ENCODE data around the gene MYL4. TPM values are rescaled to one million over a fixed set of nuclear protein-coding genes. Genes with fewer than 3 reads are reported as not detected.
A peak's percentile ranks its signal among the peaks of the same experiment; 100 is the strongest.
"Not testable (repeated sequence)": the region's sequence is repeated elsewhere in the genome, so short reads cannot be mapped to it uniquely, and the experiment has no call there.

MYL4 gene
- total RNA-seq, 3 donors from 2014 or later (not counting 1 experiment from before 2014, with no cell fraction given) = 0.33 TPM; not detected in 2

DNA sequence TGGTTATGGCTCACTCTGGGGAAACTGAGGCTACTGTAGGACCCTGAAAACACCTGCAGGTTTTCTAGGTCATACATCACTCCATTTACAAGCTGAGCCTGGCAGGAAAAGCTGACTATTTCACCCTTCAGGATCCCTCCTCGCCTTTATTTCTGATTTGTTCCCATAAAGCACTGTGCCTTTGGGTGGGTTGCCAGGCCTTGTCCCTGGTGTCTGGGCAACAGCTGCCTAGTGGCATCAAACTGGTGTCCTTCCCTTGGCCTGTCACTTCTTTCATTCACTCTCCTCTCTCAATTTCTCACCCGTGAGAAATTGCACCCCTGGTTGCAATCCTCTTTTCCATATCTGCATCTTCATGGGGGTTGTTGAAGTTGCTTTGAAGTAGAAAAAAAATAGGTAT is 1.6 kb downstream of the MYL4 start:
- 87% methylated on average over 1 of the region's 2 CpGs for WGBS (ENCODE audit: insufficient coverage)
- intact Hi-C loops (cut with micrococcal nuclease) = no loop called here
- H3K27me3 Mint-ChIP-seq (ENCODE audit: low read depth in 2 of 2) = no peaks in the 10 kb centered on the region
- Histone ChIP-seq H3K4me3 (ENCODE audit: low read length) (no peak overlapping the region), H3K9me3 (ENCODE audit: control insufficient read depth, insufficient read depth, low read length) (no peaks in the 10 kb centered on the region), H3K36me3 (ENCODE audit: control insufficient read depth, insufficient read depth, low read length) (no peaks in the 10 kb centered on the region), H3K27ac (ENCODE audit: low read length) (no peak overlapping the region), H3K4me1 (ENCODE audit: control insufficient read depth, insufficient read depth, low read length) (peaks cover 12% of the 10 kb centered on the region), H3K27me3 (ENCODE audit: control insufficient read depth, insufficient read depth, low read length) (no peaks in the 10 kb centered on the region)
- DNase-seq (no peak), ATAC-seq (no peak)
- peaks cover 2 to 5% of the 10 kb centered on the region in 2 donors for H3K4me1 Mint-ChIP-seq
- no peaks in the 10 kb centered on the region for H3K9me3 Mint-ChIP-seq
- H3K4me3 Mint-ChIP-seq = no peak overlapping the region
- no peaks in the 10 kb centered on the region for H3K36me3 Mint-ChIP-seq
- TF ChIP-seq, protein P1, sequence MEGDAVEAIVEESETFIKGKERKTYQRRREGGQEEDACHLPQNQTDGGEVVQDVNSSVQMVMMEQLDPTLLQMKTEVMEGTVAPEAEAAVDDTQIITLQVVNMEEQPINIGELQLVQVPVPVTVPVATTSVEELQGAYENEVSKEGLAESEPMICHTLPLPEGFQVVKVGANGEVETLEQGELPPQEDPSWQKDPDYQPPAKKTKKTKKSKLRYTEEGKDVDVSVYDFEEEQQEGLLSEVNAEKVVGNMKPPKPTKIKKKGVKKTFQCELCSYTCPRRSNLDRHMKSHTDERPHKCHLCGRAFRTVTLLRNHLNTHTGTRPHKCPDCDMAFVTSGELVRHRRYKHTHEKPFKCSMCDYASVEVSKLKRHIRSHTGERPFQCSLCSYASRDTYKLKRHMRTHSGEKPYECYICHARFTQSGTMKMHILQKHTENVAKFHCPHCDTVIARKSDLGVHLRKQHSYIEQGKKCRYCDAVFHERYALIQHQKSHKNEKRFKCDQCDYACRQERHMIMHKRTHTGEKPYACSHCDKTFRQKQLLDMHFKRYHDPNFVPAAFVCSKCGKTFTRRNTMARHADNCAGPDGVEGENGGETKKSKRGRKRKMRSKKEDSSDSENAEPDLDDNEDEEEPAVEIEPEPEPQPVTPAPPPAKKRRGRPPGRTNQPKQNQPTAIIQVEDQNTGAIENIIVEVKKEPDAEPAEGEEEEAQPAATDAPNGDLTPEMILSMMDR (IDR thresholded peaks at IDR 0.05) = no peak
- H3K27ac Mint-ChIP-seq = no peak overlapping the region

DNA sequence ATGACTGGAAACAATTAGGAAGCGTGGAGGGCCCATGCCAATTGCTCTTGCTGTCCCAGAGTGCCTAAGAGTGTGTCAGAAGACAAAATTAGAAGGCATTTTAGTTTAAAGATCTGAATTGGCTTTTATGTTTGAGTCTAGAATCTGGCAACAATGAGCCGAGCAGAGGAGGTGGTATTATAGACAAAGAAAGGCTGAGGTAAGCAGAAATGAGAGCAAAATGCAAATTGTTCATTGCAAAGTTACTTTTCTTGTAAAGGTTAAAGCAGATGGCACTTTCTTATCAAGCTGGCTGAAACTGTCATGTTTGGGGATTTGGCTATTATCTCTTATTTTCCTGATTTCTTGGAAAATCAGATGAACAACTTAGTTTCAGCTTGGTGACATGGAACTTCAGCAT is 3.3 kb downstream of the MYL4 start:
- H3K27me3 Mint-ChIP-seq (ENCODE audit: low read depth in 2 of 2) = no peaks in the 10 kb centered on the region
- no peaks in the 10 kb centered on the region for H3K4me1 Mint-ChIP-seq
- intact Hi-C loops (cut with micrococcal nuclease) = no loop called here
- Histone ChIP-seq H3K27ac (ENCODE audit: low read length) (no peak overlapping the region), H3K4me3 (ENCODE audit: low read length) (no peak overlapping the region), H3K36me3 (ENCODE audit: control insufficient read depth, insufficient read depth, low read length) (no peaks in the 10 kb centered on the region), H3K27me3 (ENCODE audit: control insufficient read depth, insufficient read depth, low read length) (no peaks in the 10 kb centered on the region), H3K4me1 (ENCODE audit: control insufficient read depth, insufficient read depth, low read length) (peaks cover 9% of the 10 kb centered on the region), H3K9me3 (ENCODE audit: control insufficient read depth, insufficient read depth, low read length) (no peaks in the 10 kb centered on the region)
- TF ChIP-seq, protein P1 (IDR thresholded peaks at IDR 0.05) = no peak
- ATAC-seq (no peak), DNase-seq (no peak)
- H3K4me3 Mint-ChIP-seq = no peak overlapping the region
- WGBS (ENCODE audit: insufficient coverage) = 78% methylated on average over 2 of the region's 2 CpGs
- no peak overlapping the region for H3K27ac Mint-ChIP-seq
- no peaks in the 10 kb centered on the region for H3K9me3 Mint-ChIP-seq
- no peaks in the 10 kb centered on the region for H3K36me3 Mint-ChIP-seq

DNA sequence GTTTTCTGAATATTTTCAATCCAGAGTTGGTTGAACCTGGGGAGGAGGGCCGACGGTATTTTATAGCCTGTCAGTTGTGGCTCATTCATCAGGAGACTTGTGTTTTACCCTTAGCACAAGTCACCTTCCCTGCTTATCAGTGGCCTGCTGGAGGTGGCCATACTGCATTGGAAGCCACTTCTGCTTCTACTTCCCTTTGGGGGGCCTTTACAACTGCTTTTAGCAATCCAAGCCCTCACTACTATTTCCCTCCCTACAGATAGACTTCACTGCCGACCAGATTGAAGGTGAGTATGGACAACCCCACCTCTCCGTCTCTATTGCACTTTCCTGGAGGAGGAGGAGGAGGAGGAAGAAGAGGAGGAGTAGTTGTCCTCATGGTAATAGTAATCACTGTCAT is 4.4 kb downstream of the MYL4 start:
- TF ChIP-seq, protein P1 (IDR thresholded peaks at IDR 0.05) = no peak
- peaks cover 7% of the 10 kb centered on the region in 2 donors for H3K4me1 Mint-ChIP-seq
- no peaks in the 10 kb centered on the region for H3K9me3 ChIP-seq (ENCODE audit: control insufficient read depth, insufficient read depth, low read length)

DNA sequence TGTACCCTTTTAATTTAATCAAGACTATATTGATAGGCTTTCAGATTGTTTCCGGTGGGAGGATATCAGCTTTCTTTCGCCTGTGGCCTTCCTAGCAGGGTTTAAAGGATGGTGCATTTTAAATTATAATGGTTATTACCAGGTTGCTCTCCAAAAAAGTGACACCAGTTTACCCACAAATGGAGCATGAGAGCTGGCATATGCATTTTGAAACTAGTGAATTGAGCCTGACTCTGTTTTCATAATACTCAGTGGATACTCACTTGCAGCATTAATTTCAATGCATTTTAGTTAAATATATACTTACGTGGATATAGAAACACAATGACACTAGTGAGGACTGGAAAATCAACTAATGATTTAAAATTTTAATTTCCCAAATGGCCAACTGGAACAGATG is 5.8 kb downstream of the MYL4 start:
- H3K27me3 Mint-ChIP-seq (ENCODE audit: low read depth in 2 of 2) = no peaks in the 10 kb centered on the region
- TF ChIP-seq, protein P1 (IDR thresholded peaks at IDR 0.05) = no peak
- H3K27ac ChIP-seq (ENCODE audit: low read length) = no peak overlapping the region
- peaks cover 18 to 20% of the 10 kb centered on the region in 2 donors for H3K4me1 Mint-ChIP-seq
- H3K4me3 ChIP-seq (ENCODE audit: low read length) = no peak overlapping the region
- no peak overlapping the region for H3K4me3 Mint-ChIP-seq
- peaks cover 34% of the 10 kb centered on the region for H3K4me1 ChIP-seq (ENCODE audit: control insufficient read depth, insufficient read depth, low read length)
- H3K36me3 ChIP-seq (ENCODE audit: control insufficient read depth, insufficient read depth, low read length) = no peaks in the 10 kb centered on the region
- H3K27me3 ChIP-seq (ENCODE audit: control insufficient read depth, insufficient read depth, low read length) = no peaks in the 10 kb centered on the region
- intact Hi-C loops (cut with micrococcal nuclease) = no loop called here
- 80% methylated on average over 1 of the region's 3 CpGs for WGBS (ENCODE audit: insufficient coverage)
- no peaks in the 10 kb centered on the region for H3K9me3 Mint-ChIP-seq
- no peak overlapping the region for H3K27ac Mint-ChIP-seq
- no peaks in the 10 kb centered on the region for H3K36me3 Mint-ChIP-seq
- DNase-seq (no peak), ATAC-seq (no peak)
- no peaks in the 10 kb centered on the region for H3K9me3 ChIP-seq (ENCODE audit: control insufficient read depth, insufficient read depth, low read length)

More for the DNA sequence above, 4.4 kb downstream of the MYL4 start:
- no peak for DNase-seq
- Histone ChIP-seq H3K27ac (ENCODE audit: low read length) (no peak overlapping the region), H3K4me1 (ENCODE audit: control insufficient read depth, insufficient read depth, low read length) (peaks cover 20% of the 10 kb centered on the region), H3K4me3 (ENCODE audit: low read length) (no peak overlapping the region), H3K36me3 (ENCODE audit: control insufficient read depth, insufficient read depth, low read length) (no peaks in the 10 kb centered on the region), H3K27me3 (ENCODE audit: control insufficient read depth, insufficient read depth, low read length) (no peaks in the 10 kb centered on the region)
- no peaks in the 10 kb centered on the region for H3K27me3 Mint-ChIP-seq (ENCODE audit: low read depth in 2 of 2)
- no peak for ATAC-seq
- H3K36me3 Mint-ChIP-seq = no peaks in the 10 kb centered on the region
- intact Hi-C loops (cut with micrococcal nuclease) = no loop called here
- H3K9me3 Mint-ChIP-seq = no peaks in the 10 kb centered on the region
- H3K27ac Mint-ChIP-seq = no peak overlapping the region
- 61% methylated on average over 2 of the region's 4 CpGs for WGBS (ENCODE audit: insufficient coverage)
- H3K4me3 Mint-ChIP-seq = no peak overlapping the region

DNA sequence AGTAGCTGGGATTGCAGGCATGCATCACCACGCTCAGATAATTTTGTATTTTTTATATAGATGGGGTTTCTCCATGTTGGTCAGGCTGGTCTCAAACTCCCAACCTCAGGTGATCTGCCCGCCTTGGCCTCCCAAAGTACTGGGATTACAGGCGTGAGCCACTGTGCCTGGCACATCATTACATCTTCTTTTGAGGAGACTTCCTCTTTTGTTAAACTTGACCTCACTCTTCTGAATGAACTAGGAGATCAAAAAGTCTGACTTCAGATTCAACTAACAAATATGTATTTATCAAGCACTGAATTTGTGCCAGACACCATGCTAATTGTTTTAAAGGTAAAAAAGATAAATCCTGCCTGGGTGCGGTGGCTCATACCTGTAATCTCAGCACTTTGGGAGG is 7.7 kb downstream of the MYL4 start:
- peaks cover 52% of the 10 kb centered on the region for H3K4me1 ChIP-seq (ENCODE audit: control insufficient read depth, insufficient read depth, low read length)
- DNase-seq; H3K27me3 Mint-ChIP-seq (ENCODE audit: low read depth in 2 of 2); H3K27me3 ChIP-seq (ENCODE audit: control insufficient read depth, insufficient read depth, low read length); H3K4me3 ChIP-seq (ENCODE audit: low read length); H3K36me3 Mint-ChIP-seq; H3K36me3 ChIP-seq (ENCODE audit: control insufficient read depth, insufficient read depth, low read length); H3K27ac ChIP-seq (ENCODE audit: low read length); H3K4me3 Mint-ChIP-seq; intact Hi-C loops (cut with micrococcal nuclease); H3K9me3 Mint-ChIP-seq; H3K9me3 ChIP-seq (ENCODE audit: control insufficient read depth, insufficient read depth, low read length); ATAC-seq: not testable (repeated sequence)
- 77% methylated on average over 4 of the region's 4 CpGs for WGBS (ENCODE audit: insufficient coverage)
- Mint-ChIP-seq H3K4me1 (peaks cover 32 to 37% of the 10 kb centered on the region in 2 donors), H3K27ac (peak overlapping the region in 1 of 2 donors; percentile 27)

Data from natural killer cell (primary cell).